ENCODE measurements around the gene SQSTM1. TPM values are rescaled to one million over a fixed set of nuclear protein-coding genes. Genes with fewer than 3 reads are reported as not detected.

The SQSTM1 gene
- polyA plus RNA-seq, 1 of the 3 experiments (the other 2 are of a cell fraction): 181 TPM

DNA sequence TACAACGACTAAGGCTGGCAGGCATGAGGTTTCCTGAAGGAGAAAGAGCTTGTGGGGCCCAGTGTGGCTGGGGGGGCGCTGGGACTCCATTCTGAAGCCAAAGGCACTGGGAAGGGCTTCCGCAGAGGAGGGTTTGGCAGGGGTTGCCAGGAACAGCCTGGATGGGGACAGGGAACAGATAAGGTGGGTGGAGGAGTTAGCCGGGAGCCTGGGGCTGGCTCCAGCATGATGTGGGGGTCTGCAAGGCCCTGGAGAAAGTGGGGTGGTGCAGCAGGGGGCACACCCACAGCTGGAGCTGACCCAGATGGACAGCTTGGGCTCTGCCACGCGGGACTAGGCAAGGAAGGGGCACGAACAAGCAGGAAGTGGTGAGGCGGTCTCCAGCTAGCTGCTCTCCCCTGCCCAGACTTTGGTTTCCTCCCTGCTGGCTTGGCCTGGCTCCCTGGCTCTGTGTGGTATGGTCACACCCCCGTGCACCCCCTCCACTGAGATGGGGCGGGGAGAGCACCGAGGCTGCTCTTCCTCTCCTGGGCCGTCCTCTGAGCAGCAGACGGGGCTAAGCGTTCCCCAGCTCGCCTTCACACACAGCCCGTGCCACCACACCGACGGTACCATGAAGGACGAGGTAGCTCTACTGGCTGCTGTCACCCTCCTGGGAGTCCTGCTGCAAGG, 27.1 kb upstream of the SQSTM1 start, which contains the start of gene LTC4S:
TSS of gene LTC4S (plus strand) at position 519 of the 672 bp plus-strand sequence. CDS start at position 614, 95 bp downstream.
- Histone ChIP-seq H3K9me3 (no peaks in the 10 kb centered on the region), H2AFZ (ENCODE audit: low read depth) (no peak within 1 kb of the TSS), H3K79me2 (ENCODE audit: insufficient read depth) (no peaks in the 10 kb centered on the region), H3F3A (replicated peaks; ENCODE audit: insufficient read depth) (peaks cover 4% of the 10 kb centered on the region), H3K9ac (no peak within 1 kb of the TSS), H3K4me1 (ENCODE audit: control insufficient read depth in 1 of 2, insufficient read depth in 2 of 2, low read depth in 1 of 2, low read length in 1 of 2) (peaks cover 0 to 14% of the 10 kb centered on the region in 2 experiments; a peak in 1 of 4 replicates), H3K36me3 (replicated peaks in 1 of 2; ENCODE audit: control insufficient read depth in 1 of 2, insufficient read depth in 2 of 2, low read length in 1 of 2) (peaks cover 0 to 12% of the 10 kb centered on the region in 2 experiments), H3K4me3 (ENCODE audit: low read depth in 2 of 2, low read length in 1 of 2) (no peak within 1 kb of the TSS), H3K27ac (ENCODE audit: low read depth in 2 of 2, low read length in 1 of 2) (no peak within 1 kb of the TSS), H4K20me1 (ENCODE audit: insufficient read depth) (no peaks in the 10 kb centered on the region), H3K4me2 (no peak within 1 kb of the TSS), H3K9me2 (no peaks in the 10 kb centered on the region), H3K27me3 (ENCODE audit: insufficient read depth) (no peaks in the 10 kb centered on the region)
- DNase-seq: no peak
- ChIA-PET CTCF (interaction anchor here (0.6 to 8.3 kb wide), 5 partner anchors 10 to 182 kb away, joined by 3 to 67 read pairs (median 3); no protein-coding TSS in a partner anchor), POLR2A (interaction anchor here (0.9 kb wide), 1 partner anchor 31 kb away, joined by 3 read pairs; no protein-coding TSS in a partner anchor)
- 88% methylated on average over 18 of the region's 19 CpGs for WGBS (ENCODE audit: low lambda C conversion rate)
- TF ChIP-seq FOXJ3 (CRISPR knock-in tag; IDR thresholded peaks at IDR 0.05) (no peak), NRF1 (IDR thresholded peaks at IDR 0.05; ENCODE audit: low read depth, low read length) (no peak), POLR2AphosphoS5 (IDR thresholded peaks at IDR 0.05; ENCODE audit: low read depth, low read length) (no peak), RXRA (IDR thresholded peaks at IDR 0.05; ENCODE audit: borderline replicate concordance, low read depth) (no peak), FOSL2 (IDR thresholded peaks at IDR 0.05; ENCODE audit: borderline replicate concordance, low read depth) (no peak), FOXM1 (IDR thresholded peaks at IDR 0.05; ENCODE audit: low read depth) (no peak), TEAD4 (IDR thresholded peaks at IDR 0.05; ENCODE audit: borderline replicate concordance, insufficient read depth) (no peak), RAD21 (IDR thresholded peaks at IDR 0.05; ENCODE audit: low read length) (no peak), EZH2phosphoT487 (IDR thresholded peaks at IDR 0.05; ENCODE audit: borderline replicate concordance, low read depth) (no peak), JUND (IDR thresholded peaks at IDR 0.05) (no peak)
- TF ChIP-seq, protein P1, sequence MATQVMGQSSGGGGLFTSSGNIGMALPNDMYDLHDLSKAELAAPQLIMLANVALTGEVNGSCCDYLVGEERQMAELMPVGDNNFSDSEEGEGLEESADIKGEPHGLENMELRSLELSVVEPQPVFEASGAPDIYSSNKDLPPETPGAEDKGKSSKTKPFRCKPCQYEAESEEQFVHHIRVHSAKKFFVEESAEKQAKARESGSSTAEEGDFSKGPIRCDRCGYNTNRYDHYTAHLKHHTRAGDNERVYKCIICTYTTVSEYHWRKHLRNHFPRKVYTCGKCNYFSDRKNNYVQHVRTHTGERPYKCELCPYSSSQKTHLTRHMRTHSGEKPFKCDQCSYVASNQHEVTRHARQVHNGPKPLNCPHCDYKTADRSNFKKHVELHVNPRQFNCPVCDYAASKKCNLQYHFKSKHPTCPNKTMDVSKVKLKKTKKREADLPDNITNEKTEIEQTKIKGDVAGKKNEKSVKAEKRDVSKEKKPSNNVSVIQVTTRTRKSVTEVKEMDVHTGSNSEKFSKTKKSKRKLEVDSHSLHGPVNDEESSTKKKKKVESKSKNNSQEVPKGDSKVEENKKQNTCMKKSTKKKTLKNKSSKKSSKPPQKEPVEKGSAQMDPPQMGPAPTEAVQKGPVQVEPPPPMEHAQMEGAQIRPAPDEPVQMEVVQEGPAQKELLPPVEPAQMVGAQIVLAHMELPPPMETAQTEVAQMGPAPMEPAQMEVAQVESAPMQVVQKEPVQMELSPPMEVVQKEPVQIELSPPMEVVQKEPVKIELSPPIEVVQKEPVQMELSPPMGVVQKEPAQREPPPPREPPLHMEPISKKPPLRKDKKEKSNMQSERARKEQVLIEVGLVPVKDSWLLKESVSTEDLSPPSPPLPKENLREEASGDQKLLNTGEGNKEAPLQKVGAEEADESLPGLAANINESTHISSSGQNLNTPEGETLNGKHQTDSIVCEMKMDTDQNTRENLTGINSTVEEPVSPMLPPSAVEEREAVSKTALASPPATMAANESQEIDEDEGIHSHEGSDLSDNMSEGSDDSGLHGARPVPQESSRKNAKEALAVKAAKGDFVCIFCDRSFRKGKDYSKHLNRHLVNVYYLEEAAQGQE (IDR thresholded peaks at IDR 0.05; ENCODE audit: low read depth, low read length): no peak
- TF ChIP-seq, protein P2, sequence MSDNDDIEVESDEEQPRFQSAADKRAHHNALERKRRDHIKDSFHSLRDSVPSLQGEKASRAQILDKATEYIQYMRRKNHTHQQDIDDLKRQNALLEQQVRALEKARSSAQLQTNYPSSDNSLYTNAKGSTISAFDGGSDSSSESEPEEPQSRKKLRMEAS (IDR thresholded peaks at IDR 0.05; ENCODE audit: low read depth): no peak

GRCh38 chr5:179794171-179794570, 26.5 kb upstream of the SQSTM1 start:
- no peaks in the 10 kb centered on the region for H3K79me2 ChIP-seq (ENCODE audit: insufficient read depth)
- H3K4me3 ChIP-seq (ENCODE audit: low read depth in 2 of 2, low read length in 1 of 2): no peak overlapping the region
- H3K4me1 ChIP-seq (ENCODE audit: control insufficient read depth in 1 of 2, insufficient read depth in 2 of 2, low read depth in 1 of 2, low read length in 1 of 2): peaks cover 0 to 14% of the 10 kb centered on the region in 2 experiments; a peak in 1 of 4 replicates
- no peaks in the 10 kb centered on the region for H3K9me2 ChIP-seq
- H3K4me2 ChIP-seq: no peak overlapping the region
- H2AFZ ChIP-seq (ENCODE audit: low read depth): no peak overlapping the region
- H3F3A ChIP-seq (replicated peaks; ENCODE audit: insufficient read depth): peaks cover 4% of the 10 kb centered on the region
- 100% methylated on average over 3 of the region's 3 CpGs for WGBS (ENCODE audit: low lambda C conversion rate)
- ChIA-PET CTCF (interaction anchor here (0.6 to 8.3 kb wide), 5 partner anchors 11 to 181 kb away, joined by 3 to 67 read pairs (median 3); no protein-coding TSS in a partner anchor), POLR2A (interaction anchor here (0.9 kb wide), 1 partner anchor 31 kb away, joined by 3 read pairs; no protein-coding TSS in a partner anchor)
- H3K9ac ChIP-seq: no peak overlapping the region
- H3K27ac ChIP-seq (ENCODE audit: low read depth in 2 of 2, low read length in 1 of 2): no peak overlapping the region
- no peaks in the 10 kb centered on the region for H4K20me1 ChIP-seq (ENCODE audit: insufficient read depth)
- no peaks in the 10 kb centered on the region for H3K27me3 ChIP-seq (ENCODE audit: insufficient read depth)
- no peak for DNase-seq
- no peaks in the 10 kb centered on the region for H3K9me3 ChIP-seq
- peaks cover 0 to 18% of the 10 kb centered on the region in 2 experiments for H3K36me3 ChIP-seq (replicated peaks in 1 of 2; ENCODE audit: control insufficient read depth in 1 of 2, insufficient read depth in 2 of 2, low read length in 1 of 2)
- TF ChIP-seq CHD2 (IDR thresholded peaks at IDR 0.05; ENCODE audit: low read length, partially characterized antibody): no peak
- TF ChIP-seq NRF1 (IDR thresholded peaks at IDR 0.05; ENCODE audit: low read depth, low read length): no peak
- no peak for TF ChIP-seq TAF1 (IDR thresholded peaks at IDR 0.05; ENCODE audit: borderline replicate concordance, low read depth, low read length)
- TF ChIP-seq IRF3 (IDR thresholded peaks at IDR 0.05; ENCODE audit: low read depth, low read length): no peak
- TF ChIP-seq YY1 (IDR thresholded peaks at IDR 0.05; ENCODE audit: low read depth): no peak
- TF ChIP-seq ELF1 (IDR thresholded peaks at IDR 0.05): no peak
- TF ChIP-seq, protein P2 (IDR thresholded peaks at IDR 0.05; ENCODE audit: low read depth): no peak
- no peak for TF ChIP-seq POLR2AphosphoS5 (IDR thresholded peaks at IDR 0.05; ENCODE audit: low read depth, low read length)
- no peak for TF ChIP-seq FOXM1 (IDR thresholded peaks at IDR 0.05; ENCODE audit: low read depth)
- no peak for TF ChIP-seq SMC3 (IDR thresholded peaks at IDR 0.05; ENCODE audit: low read depth, low read length)
- TF ChIP-seq USF1 (IDR thresholded peaks at IDR 0.05; ENCODE audit: borderline replicate concordance, low read depth): no peak
- TF ChIP-seq RFX5 (IDR thresholded peaks at IDR 0.05; ENCODE audit: low read length): no peak
- TF ChIP-seq RXRA (IDR thresholded peaks at IDR 0.05; ENCODE audit: borderline replicate concordance, low read depth): no peak

Measured in SK-N-SH (cell line).